ENCODE measurements around the gene FCRL6. TPM values are rescaled to one million over a fixed set of nuclear protein-coding genes. Genes with fewer than 3 reads are reported as not detected.

Gene FCRL6
- total RNA-seq, 4 donors from 2014 or later: not detected

DNA sequence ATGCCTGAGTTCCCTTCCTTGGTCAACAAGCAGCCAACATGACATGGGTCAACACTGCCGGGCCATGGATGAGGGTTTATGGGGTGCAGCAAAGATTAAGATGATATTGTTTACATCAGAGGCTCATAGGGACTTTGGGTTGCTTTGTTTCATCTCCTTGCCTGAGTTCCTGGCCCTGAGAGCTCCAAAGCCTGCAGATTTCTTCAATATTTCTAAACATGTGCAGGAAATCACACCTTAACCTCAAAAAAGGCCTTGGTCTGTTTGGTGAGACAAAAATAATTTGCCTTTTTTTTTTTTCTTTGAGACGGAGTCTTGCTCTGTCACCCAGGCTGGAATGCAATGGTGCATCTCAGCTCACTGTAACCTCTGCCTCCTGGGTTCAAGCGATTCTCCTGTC is 25.4 kb downstream of the FCRL6 start:
- Histone ChIP-seq H3K36me3 (no peaks in the 10 kb centered on the region), H3K27ac (no peak overlapping the region), H3K27me3 (peaks cover 0 to 4% (median 2%) of the 10 kb centered on the region in 3 donors), H3K9me3 (no peaks in the 10 kb centered on the region), H3K4me1 (peaks cover 0 to 10% of the 10 kb centered on the region in 2 donors), H3K4me3 (no peak overlapping the region)
- no peak for TF ChIP-seq POLR2A (IDR thresholded peaks at IDR 0.05)
- TF ChIP-seq, protein P1, sequence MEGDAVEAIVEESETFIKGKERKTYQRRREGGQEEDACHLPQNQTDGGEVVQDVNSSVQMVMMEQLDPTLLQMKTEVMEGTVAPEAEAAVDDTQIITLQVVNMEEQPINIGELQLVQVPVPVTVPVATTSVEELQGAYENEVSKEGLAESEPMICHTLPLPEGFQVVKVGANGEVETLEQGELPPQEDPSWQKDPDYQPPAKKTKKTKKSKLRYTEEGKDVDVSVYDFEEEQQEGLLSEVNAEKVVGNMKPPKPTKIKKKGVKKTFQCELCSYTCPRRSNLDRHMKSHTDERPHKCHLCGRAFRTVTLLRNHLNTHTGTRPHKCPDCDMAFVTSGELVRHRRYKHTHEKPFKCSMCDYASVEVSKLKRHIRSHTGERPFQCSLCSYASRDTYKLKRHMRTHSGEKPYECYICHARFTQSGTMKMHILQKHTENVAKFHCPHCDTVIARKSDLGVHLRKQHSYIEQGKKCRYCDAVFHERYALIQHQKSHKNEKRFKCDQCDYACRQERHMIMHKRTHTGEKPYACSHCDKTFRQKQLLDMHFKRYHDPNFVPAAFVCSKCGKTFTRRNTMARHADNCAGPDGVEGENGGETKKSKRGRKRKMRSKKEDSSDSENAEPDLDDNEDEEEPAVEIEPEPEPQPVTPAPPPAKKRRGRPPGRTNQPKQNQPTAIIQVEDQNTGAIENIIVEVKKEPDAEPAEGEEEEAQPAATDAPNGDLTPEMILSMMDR (IDR thresholded peaks at IDR 0.05 in 4 of 5, conservative IDR thresholded peaks at IDR 0.05 in 1 of 5): no peak
- in situ Hi-C loops (cut with MboI; ENCODE audit: low sequenced_read_pairs in 4 of 4): no loop called here
- DNase-seq: no peak
- no peak for ATAC-seq
- intact Hi-C loops (cut with DNase I; ENCODE audit: low total_unique reads): no loop called here

GRCh38 chr1:159828176-159828575 is 26.0 kb downstream of the FCRL6 start:
- no peak for ATAC-seq
- Histone ChIP-seq H3K4me1 (peaks cover 0 to 10% of the 10 kb centered on the region in 2 donors), H3K27me3 (peaks cover 0 to 4% (median 2%) of the 10 kb centered on the region in 3 donors), H3K36me3 (no peaks in the 10 kb centered on the region), H3K9me3 (no peaks in the 10 kb centered on the region), H3K27ac (no peak overlapping the region), H3K4me3 (no peak overlapping the region)
- TF ChIP-seq, protein P1 (IDR thresholded peaks at IDR 0.05 in 4 of 5, conservative IDR thresholded peaks at IDR 0.05 in 1 of 5): no peak
- no peak for TF ChIP-seq POLR2A (IDR thresholded peaks at IDR 0.05)
- intact Hi-C loops (cut with DNase I; ENCODE audit: low total_unique reads): loop anchor here (2.0 kb wide), 1 partner anchor 27 kb away; no protein-coding TSS in a partner anchor
- in situ Hi-C loops (cut with MboI; ENCODE audit: low sequenced_read_pairs in 4 of 4): no loop called here
- no peak for DNase-seq

- TF ChIP-seq, protein P1 (IDR thresholded peaks at IDR 0.05 in 4 of 5, conservative IDR thresholded peaks at IDR 0.05 in 1 of 5): no peak
- TF ChIP-seq POLR2A (IDR thresholded peaks at IDR 0.05): no peak
- in situ Hi-C loops (cut with MboI; ENCODE audit: low sequenced_read_pairs in 4 of 4): no loop called here
- intact Hi-C loops (cut with DNase I; ENCODE audit: low total_unique reads): loop anchor here (2.0 kb wide), 1 partner anchor 26 kb away; no protein-coding TSS in a partner anchor
- Histone ChIP-seq H3K27me3 (peaks cover 0 to 2% (median under 1%) of the 10 kb centered on the region in 3 donors), H3K4me1 (peaks cover 0 to 10% of the 10 kb centered on the region in 2 donors), H3K9me3 (no peaks in the 10 kb centered on the region), H3K36me3 (no peaks in the 10 kb centered on the region), H3K27ac (no peak overlapping the region), H3K4me3 (no peak overlapping the region)
- DNase-seq (no peak), ATAC-seq (no peak)
Measured at GRCh38 chr1:159828581-159829272, 26.6 kb downstream of the FCRL6 start.

- Histone ChIP-seq H3K4me1 (peaks cover 0 to 10% of the 10 kb centered on the region in 2 donors), H3K27me3 (peaks cover 0 to 2% (median 0%) of the 10 kb centered on the region in 3 donors), H3K9me3 (no peaks in the 10 kb centered on the region), H3K27ac (peak overlapping the region in 1 of 4 donors; percentile 63), H3K36me3 (no peaks in the 10 kb centered on the region), H3K4me3 (no peak overlapping the region)
- intact Hi-C loops (cut with DNase I; ENCODE audit: low total_unique reads): loop anchor here (2.0 kb wide), 1 partner anchor 26 kb away; no protein-coding TSS in a partner anchor
- DNase-seq: peak; percentile 26 to 38
- peak; percentile 57 to 60 for ATAC-seq
- no peak for TF ChIP-seq POLR2A (IDR thresholded peaks at IDR 0.05)
- TF ChIP-seq, protein P1 (IDR thresholded peaks at IDR 0.05 in 4 of 5, conservative IDR thresholded peaks at IDR 0.05 in 1 of 5): peak in 3 of 5 experiments; percentile 38 to 48 (median 47)
- in situ Hi-C loops (cut with MboI; ENCODE audit: low sequenced_read_pairs in 4 of 4): no loop called here
Measured at GRCh38 chr1:159829273-159829634, 27.1 kb downstream of the FCRL6 start.
